GM19467 (cell line): Measurements from ENCODE around the gene ATP8A2.
"Not testable (repeated sequence)": the region's sequence is repeated elsewhere in the genome, so short reads cannot be mapped to it uniquely, and the experiment has no call there.

Source experiments
- ATAC-seq: cut with Tn5 transposase; IDR thresholded peaks from one replicate; pipeline ENCODE4 v1.9.1; 2021; ENCODE audit warnings: mild to moderate bottlenecking, moderate library complexity; ENCODE audit not compliant: unreplicated experiment

ATP8A2 gene

GRCh38 chr13:25538276-25538675 lies 166.5 kb downstream of the ATP8A2 start:
- no peak for ATAC-seq

DNA sequence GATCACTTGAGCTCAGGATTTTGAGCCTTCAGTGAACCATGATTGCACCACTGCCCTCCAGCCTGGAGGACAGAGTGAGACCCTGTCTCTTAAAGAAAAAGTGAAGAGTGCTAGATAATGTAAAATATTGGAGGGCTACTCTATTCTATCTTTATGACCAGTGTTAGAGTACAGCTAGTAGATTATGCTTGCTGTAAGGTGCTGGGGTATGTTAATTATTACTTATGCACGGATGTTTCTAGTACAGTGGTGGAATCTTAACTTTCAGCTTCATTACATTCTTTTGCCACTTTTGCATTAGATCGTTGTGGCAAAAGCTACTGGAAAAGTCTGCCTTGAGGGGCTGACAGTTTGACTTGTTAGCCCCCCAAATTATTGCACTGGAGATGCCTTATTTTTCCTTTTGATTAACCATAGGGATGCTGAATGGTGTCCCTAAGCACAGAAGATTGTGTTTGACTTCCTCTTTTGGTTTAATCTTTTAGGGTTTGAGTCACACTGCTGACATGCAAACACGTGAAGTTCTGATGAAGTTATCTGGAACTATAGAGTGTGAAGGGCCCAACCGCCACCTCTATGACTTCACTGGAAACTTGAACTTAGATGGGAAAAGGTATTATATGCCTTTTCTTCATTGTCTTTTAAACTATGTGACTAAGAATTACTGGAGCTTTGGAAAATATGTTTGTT lies 169.8 kb downstream of the ATP8A2 start:
- peak; percentile 58 for ATAC-seq

- not testable (repeated sequence) for ATAC-seq
Observed at GRCh38 chr13:25548991-25549390, 177.2 kb downstream of the ATP8A2 start.

DNA sequence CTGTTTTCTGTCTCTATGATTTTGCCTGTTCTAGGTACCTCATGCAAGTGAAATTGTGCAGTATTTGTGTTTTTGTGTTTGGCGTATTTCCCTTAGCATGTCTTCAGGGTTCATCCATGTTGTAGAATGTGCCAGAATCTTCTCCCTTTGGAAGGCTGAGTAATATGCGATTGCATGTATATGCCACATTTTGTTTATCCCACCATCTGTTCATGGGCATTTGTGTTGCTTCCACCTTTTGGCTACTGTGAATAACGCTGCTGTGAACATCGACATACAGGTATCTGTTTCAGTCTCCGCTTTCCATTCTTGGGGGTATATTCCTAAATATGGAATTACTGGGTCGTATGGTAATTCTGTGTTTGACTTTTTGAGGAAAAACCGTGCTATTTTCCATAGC lies 190.0 kb downstream of the ATP8A2 start:
- no peak for ATAC-seq

GRCh38 chr13:25570185-25570584 lies 198.4 kb downstream of the ATP8A2 start:
- no peak for ATAC-seq

DNA sequence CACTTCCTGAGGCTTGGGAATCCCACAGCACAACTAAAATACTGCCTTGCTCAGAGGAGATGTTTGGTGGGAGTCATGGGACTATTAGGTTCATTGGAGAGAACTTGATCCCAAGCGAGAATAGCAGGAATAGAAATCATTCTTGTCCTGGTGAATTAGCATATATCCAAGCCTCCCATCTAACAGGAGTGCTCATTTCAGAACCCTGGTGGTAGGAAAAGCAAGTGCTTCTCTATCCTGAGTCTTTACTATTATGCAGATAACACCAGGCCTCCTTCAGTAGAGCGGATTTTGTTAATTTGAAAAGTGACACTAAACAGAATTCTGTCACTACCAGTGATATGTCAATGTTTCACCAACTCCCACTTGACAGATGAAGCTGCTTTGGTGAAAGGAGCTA lies 199.5 kb downstream of the ATP8A2 start:
- ATAC-seq = no peak

DNA sequence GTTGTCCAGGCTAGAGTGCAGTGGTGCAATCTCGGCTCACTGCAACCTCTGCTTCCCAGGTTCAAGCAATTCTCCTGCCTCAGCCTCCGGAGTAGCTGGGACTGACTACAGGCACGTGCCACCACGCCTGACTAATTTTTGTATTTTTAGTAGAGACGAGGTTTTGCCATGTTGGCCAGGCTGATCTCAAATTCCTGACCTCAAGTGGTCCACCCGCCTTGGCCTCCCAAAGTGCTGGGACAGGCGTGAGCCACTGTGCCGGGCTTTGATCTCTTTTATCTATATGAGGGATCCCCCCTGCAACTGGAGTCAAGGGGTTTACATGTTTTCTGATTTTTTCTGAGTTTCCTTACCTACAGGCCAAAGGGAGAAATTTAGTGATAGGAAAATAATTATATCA lies 200.4 kb downstream of the ATP8A2 start:
- ATAC-seq = not testable (repeated sequence)

- no peak for ATAC-seq
Observed at GRCh38 chr13:25574437-25575411, 202.9 kb downstream of the ATP8A2 start.

GRCh38 chr13:25575562-25575961 lies 203.8 kb downstream of the ATP8A2 start:
- ATAC-seq = no peak

DNA sequence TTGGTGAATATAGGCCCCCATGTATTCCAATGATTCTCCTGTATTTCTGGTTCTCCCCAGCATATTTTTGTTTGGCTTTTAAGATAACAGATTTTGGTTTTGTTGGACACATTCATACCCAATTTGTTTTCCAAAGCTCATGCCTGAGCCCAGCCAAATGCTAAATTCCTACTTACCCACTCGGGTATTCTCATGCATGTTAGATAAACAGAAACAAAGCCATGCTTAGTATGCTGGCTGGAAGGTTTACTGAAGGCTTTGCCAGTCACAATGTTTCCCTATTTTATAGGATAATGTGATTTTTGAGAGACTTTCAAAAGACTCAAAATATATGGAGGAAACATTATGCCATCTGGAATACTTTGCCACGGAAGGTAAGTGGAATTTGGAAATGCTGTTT lies 206.8 kb downstream of the ATP8A2 start:
- no peak for ATAC-seq

DNA sequence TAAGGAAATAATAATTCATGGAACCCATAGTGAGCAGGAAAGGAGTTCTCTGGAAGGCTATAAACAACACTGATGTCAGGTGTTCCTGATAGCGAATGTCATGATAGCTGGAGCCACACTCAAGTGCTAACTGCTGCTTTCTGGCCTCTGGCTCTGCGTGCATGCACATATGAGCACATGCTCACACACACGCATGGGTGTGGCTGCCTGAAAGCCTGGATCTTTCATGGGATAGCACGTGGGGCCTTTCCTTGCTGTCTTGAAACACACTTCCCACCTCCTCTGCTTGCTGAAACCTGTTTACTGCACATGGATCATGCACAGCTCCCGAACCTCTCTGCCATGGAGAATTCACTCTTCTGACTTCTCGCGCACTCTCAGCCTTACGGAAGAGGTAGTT lies 207.4 kb downstream of the ATP8A2 start:
- no peak for ATAC-seq

- no peak for ATAC-seq
Observed at GRCh38 chr13:25581351-25581750, 209.6 kb downstream of the ATP8A2 start.

DNA sequence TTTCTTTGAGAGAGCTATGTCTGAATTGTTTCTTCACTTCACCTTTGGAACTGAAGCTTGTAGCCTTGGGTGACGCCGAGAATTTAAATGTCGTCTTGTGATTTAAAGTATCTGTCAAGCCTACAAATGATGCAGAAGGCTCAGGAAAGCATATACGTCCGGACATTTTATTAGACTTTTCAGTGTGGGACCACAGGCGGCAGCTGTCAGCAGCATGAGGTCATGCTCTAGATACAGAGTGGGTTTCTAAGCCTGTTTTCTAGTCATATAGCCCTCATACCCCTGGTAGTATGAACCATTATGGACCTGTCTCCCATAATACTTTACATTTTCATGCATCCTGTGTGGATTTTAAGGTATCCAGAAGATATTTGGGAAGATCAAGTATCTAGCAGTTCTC lies 212.3 kb downstream of the ATP8A2 start:
- no peak for ATAC-seq

DNA sequence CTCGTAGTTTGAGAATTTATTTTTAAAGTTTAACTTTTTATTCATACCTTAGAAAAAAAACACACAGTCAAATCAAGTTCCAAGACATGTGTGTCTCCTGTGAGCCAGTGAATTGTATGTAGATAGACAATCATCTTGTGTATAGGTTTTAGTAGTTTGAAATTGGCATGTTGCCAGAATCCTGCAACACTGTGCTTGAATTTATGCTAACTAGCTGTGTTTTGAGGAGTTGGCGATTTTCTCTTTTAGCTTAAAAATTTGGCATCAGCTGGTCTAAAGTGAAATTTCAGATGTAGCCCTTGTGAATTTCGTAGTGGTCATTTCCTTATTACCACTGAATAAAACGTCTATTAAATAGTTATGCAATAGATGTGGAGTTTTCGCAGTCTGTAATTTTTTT lies 213.2 kb downstream of the ATP8A2 start:
- no peak for ATAC-seq

DNA sequence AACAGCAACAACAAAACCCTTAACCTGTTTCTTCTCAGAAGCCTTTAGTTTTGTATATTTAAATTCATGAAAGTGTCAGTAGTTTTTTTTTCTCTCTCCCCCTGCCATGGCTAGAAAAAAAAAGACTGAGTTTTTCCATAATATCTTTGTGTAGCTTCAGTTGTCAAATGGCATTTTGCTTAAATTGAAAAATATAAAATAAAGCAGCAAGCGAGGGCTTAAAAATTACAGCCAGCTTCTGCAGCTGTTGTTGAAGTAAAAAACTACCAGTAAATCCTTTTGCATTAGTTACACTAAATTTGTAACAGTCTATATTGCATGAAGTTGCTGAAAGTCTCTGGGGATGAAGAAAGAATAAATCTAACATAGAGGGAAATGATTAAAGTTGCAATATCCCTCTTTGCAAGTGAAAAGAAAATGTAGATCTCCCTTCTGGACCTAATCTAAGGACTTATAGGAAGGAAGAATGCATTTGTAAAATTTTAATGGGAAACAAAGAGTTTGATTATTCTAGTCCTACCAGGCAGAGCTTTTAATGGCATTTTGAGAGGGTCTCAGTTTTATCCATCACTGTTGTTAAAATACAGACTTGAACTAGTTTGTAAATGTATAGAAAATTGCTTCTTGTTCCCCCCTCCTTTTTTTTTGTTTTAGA lies 215.7 kb downstream of the ATP8A2 start:
- ATAC-seq = no peak

DNA sequence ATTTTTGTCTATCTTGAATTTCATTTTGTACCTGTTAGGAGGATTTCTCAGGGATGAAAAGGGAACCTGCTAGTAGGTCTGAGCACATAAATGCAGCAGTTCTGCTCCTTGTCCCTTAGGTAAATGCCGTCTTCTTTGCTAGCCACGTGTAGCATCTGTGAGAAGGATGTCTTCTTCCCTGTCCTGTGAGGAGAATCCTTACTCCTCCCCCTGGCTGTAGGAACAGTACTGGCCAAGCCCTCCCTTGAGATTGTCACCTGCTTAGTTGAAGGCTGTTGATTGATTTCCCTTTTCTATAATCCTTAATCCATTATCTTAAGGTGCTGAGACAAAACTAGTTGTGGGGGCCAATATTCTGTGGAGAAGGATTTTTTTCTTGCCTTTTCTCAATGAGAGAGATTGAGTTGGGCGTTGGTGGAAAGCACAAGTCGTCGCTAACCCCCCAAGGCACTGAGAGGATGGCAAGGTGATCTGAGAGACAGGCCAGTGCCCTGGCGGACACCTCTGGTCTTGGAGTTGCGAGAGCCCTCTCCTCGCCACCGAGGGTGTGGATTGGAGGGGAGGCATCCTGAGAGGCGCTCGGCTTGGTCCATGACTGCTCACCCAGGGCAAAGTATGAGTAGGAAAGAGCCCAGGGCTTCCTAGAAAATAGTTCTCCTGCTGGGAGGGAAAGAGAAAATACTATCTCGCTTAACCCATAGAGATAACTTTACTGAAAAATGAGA lies 216.7 kb downstream of the ATP8A2 start:
- ATAC-seq = no peak

DNA sequence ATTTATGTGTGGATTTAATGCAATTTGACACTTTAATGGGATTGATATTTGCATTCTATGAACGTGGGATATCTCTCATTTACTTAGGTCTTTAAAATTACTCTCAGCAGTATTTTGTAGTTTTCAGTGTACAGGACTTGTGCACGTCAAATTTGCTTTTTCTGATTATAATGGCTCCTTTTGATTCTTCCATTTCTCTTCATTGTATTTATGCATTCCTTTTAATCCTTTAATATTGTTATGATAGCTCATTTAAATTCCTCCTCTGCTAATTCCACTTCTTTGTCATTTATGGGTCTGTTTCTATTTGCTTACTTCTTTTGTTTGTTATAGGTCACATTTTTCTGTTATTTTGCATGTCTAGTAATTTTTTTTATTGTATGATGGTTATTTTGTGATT lies 226.6 kb downstream of the ATP8A2 start:
- no peak for ATAC-seq

DNA sequence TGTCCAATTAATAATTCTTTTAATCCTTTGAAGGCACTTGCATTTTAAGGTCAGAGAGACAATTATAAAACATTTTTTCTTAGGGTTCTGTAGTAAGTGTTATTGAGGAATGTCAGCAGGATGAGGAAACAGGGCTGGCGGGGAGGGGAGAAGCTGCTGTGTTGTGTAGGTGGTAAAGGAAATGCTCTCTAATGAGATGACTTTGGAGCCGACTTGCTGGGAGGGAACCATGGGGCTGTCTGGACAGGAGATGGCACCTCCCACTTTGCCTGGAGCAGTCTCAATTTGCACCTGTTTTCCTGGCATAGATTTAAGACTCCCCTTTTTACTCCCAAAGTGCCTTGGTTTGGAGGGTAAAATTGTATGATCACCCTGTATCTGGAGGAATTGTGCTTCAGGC lies 230.4 kb downstream of the ATP8A2 start:
- ATAC-seq = no peak

GRCh38 chr13:25604106-25604505 lies 232.3 kb downstream of the ATP8A2 start:
- ATAC-seq = no peak

GRCh38 chr13:25607096-25607495 lies 235.3 kb downstream of the ATP8A2 start:
- no peak for ATAC-seq

GRCh38 chr13:25608181-25608580 lies 236.4 kb downstream of the ATP8A2 start:
- ATAC-seq = no peak
